Small intestine (tissue), 7 donors: ENCODE data around the gene SLC4A1AP. TPM values are rescaled to one million over a fixed set of nuclear protein-coding genes. Genes with fewer than 3 reads are reported as not detected.
A peak's percentile ranks its signal among the peaks of the same experiment; 100 is the strongest.

Experiments used
- DNase-seq, 2 donors: peaks; one replicate each; pipeline versions ENCODE4 v3.0.0 to v3.0.0-alpha.2; 2013
- FAIRE-seq: peaks from 2 replicates; lab custom pipeline; 2012; peaks lifted over from hg19 to GRCh38; lab: Jason Lieb, UNC
- H3K27ac ChIP-seq, 3 donors: one replicate each; pipeline ENCODE4 v1.5.1; 2013; ENCODE audit warnings: low read length in 2 of 3, mild to moderate bottlenecking in 2 of 3, control low read depth in 1 of 3, inconsistent platforms in 1 of 3, low read depth in 1 of 3, moderate library complexity in 1 of 3
- H3K27me3 ChIP-seq, 3 donors: one replicate each; pipeline ENCODE4 v1.6.1; 2013; ENCODE audit warnings: low read length in 3 of 3, inconsistent platforms in 1 of 3; ENCODE audit not compliant: control insufficient read depth in 3 of 3, insufficient read depth in 3 of 3
- H3K36me3 ChIP-seq, 3 donors: one replicate each; pipeline ENCODE4 v1.6.1; 2013; ENCODE audit warnings: low read length in 3 of 3, inconsistent platforms in 1 of 3, low read depth in 1 of 3, mild to moderate bottlenecking in 1 of 3, moderate library complexity in 1 of 3; ENCODE audit not compliant: control insufficient read depth in 3 of 3, insufficient read depth in 2 of 3
- H3K4me1 ChIP-seq, 3 donors: one replicate each; pipeline ENCODE4 v1.6.1; 2013; ENCODE audit warnings: low read length in 2 of 3, inconsistent platforms in 1 of 3, low read depth in 1 of 3, mild to moderate bottlenecking in 1 of 3, moderate library complexity in 1 of 3; ENCODE audit not compliant: control insufficient read depth in 3 of 3, insufficient read depth in 2 of 3
- H3K4me3 ChIP-seq, 3 donors: one replicate each; pipeline ENCODE4 v1.5.1; 2013; ENCODE audit warnings: low read length in 3 of 3, control low read depth in 1 of 3, inconsistent platforms in 1 of 3, low read depth in 1 of 3, mild to moderate bottlenecking in 1 of 3, moderate library complexity in 1 of 3
- H3K9me3 ChIP-seq, 2 donors: one replicate each; pipeline ENCODE4 v1.6.1; 2013; ENCODE audit warnings: low read depth in 1 of 2, low read length in 1 of 2; ENCODE audit not compliant: control insufficient read depth in 2 of 2, insufficient read depth in 1 of 2
- WGBS, 3 donors: extraction: QIAGEN DNeasy Blood & Tissue Kit; methylation state at CpG; one replicate each; pipeline ENCODE4 v1.1.7; 2013; 5-methylcytosine and 5-hydroxymethylcytosine counted together
- polyA plus RNA-seq, 4 donors: library from polyadenylated mRNA; stranded (reverse) in 3 of 4; unstranded in 1 of 4; fragments of 200-250 nt in 3 of 4; fragments of 120-200 nt in 1 of 4; gene quantifications; one replicate each; pipeline versions ENCODE4 v1.2.1 to v1.2.3, GENCODE V29; 2013
- donor health status: healthy with polysubstance abuse.
- donor health status: control.
- donor health status: control.
- donor health status: Bipolar disorder and iron deficiency.
- donor health status: healthy.

The SLC4A1AP gene
- polyA plus RNA-seq, 4 donors = 11.6 to 23.4 (median 13.7) TPM

GRCh38 chr2:27697660-27698059, 34.0 kb downstream of the SLC4A1AP start:
- Histone ChIP-seq H3K4me1 (peaks cover 0 to 9% (median 0%) of the 10 kb centered on the region in 3 donors), H3K27me3 (no peaks in the 10 kb centered on the region), H3K27ac (no peak overlapping the region), H3K4me3 (no peak overlapping the region), H3K36me3 (peaks cover 6 to 14% (median 8%) of the 10 kb centered on the region in 3 donors), H3K9me3 (no peaks in the 10 kb centered on the region)
- FAIRE-seq (no peak), DNase-seq (no peak)
- WGBS, 3 donors = 69 to 72% (median 72%) methylated on average over 1 of the region's 1 CpG

GRCh38 chr2:27701676-27702075, 38.0 kb downstream of the SLC4A1AP start:
- FAIRE-seq (no peak), DNase-seq (no peak)
- peaks cover 0 to 31% (median 6%) of the 10 kb centered on the region in 3 donors for H3K4me1 ChIP-seq
- no peaks in the 10 kb centered on the region for H3K9me3 ChIP-seq
- H3K4me3 ChIP-seq = no peak overlapping the region
- peaks cover 0 to 4% (median 0%) of the 10 kb centered on the region in 3 donors for H3K36me3 ChIP-seq
- WGBS, 3 donors = 18 to 56% (median 27%) methylated on average over 5 of the region's 5 CpGs
- no peak overlapping the region for H3K27ac ChIP-seq
- no peaks in the 10 kb centered on the region for H3K27me3 ChIP-seq

- H3K9me3 ChIP-seq = no peaks in the 10 kb centered on the region
- H3K4me1 ChIP-seq = peaks cover 0 to 31% (median 6%) of the 10 kb centered on the region in 3 donors
- H3K27ac ChIP-seq = no peak overlapping the region
- no peak for FAIRE-seq
- WGBS, 3 donors = 32 to 61% (median 35%) methylated on average over 1 of the region's 1 CpG
- peaks cover 0 to 4% (median 0%) of the 10 kb centered on the region in 3 donors for H3K36me3 ChIP-seq
- DNase-seq = peak; percentile 59 to 61
- H3K4me3 ChIP-seq = no peak overlapping the region
- no peaks in the 10 kb centered on the region for H3K27me3 ChIP-seq
These were observed 38.6 kb downstream of the SLC4A1AP start for GRCh38 chr2:27702302-27702701.

GRCh38 chr2:27703638-27704341, 40.1 kb downstream of the SLC4A1AP start:
- no peaks in the 10 kb centered on the region for H3K9me3 ChIP-seq
- FAIRE-seq = no peak
- 28 to 29% (median 29%) methylated on average over 9 of the region's 9 CpGs for WGBS, 3 donors

GRCh38 chr2:27704342-27704876, 40.7 kb downstream of the SLC4A1AP start:
- Histone ChIP-seq H3K36me3 (no peaks in the 10 kb centered on the region), H3K4me3 (no peak overlapping the region), H3K9me3 (no peaks in the 10 kb centered on the region), H3K27ac (no peak overlapping the region), H3K27me3 (no peaks in the 10 kb centered on the region), H3K4me1 (peaks cover 0 to 31% (median 6%) of the 10 kb centered on the region in 3 donors)
- DNase-seq = no peak
- no peak for FAIRE-seq
- WGBS, 3 donors = 85 to 87% (median 86%) methylated on average over 5 of the region's 5 CpGs

More at GRCh38 chr2:27703638-27704341, 40.1 kb downstream of the SLC4A1AP start:
- Histone ChIP-seq H3K27ac (no peak overlapping the region), H3K36me3 (peaks cover 0 to 2% (median 0%) of the 10 kb centered on the region in 3 donors), H3K4me1 (peaks cover 0 to 31% (median 6%) of the 10 kb centered on the region in 3 donors), H3K27me3 (no peaks in the 10 kb centered on the region), H3K4me3 (no peak overlapping the region)
- DNase-seq = peak; percentile 84 to 93

GRCh38 chr2:27705851-27706622, 42.3 kb downstream of the SLC4A1AP start:
- Histone ChIP-seq H3K9me3 (no peaks in the 10 kb centered on the region), H3K27me3 (no peaks in the 10 kb centered on the region), H3K4me1 (peaks cover 0 to 31% (median 6%) of the 10 kb centered on the region in 3 donors), H3K27ac (peak overlapping the region in 2 of 3 donors; percentile 37 to 86), H3K36me3 (no peaks in the 10 kb centered on the region), H3K4me3 (no peak overlapping the region)
- WGBS, 3 donors = 4 to 36% (median 21%) methylated on average over 4 of the region's 4 CpGs
- DNase-seq (peak; percentile 75 to 82), FAIRE-seq (no peak)

GRCh38 chr2:27707462-27708256, 44.0 kb downstream of the SLC4A1AP start:
- no peak overlapping the region for H3K4me3 ChIP-seq
- H3K27ac ChIP-seq = no peak overlapping the region
- no peaks in the 10 kb centered on the region for H3K27me3 ChIP-seq
- peaks cover 0 to 24% (median 6%) of the 10 kb centered on the region in 3 donors for H3K4me1 ChIP-seq
- FAIRE-seq (no peak), DNase-seq (no peak)
- 84 to 92% (median 90%) methylated on average over 9 of the region's 9 CpGs for WGBS, 3 donors
- H3K36me3 ChIP-seq = no peaks in the 10 kb centered on the region
- H3K9me3 ChIP-seq = no peaks in the 10 kb centered on the region

- H3K4me3 ChIP-seq = no peak overlapping the region
- FAIRE-seq (no peak), DNase-seq (no peak)
- no peak overlapping the region for H3K27ac ChIP-seq
- no peaks in the 10 kb centered on the region for H3K36me3 ChIP-seq
- no peaks in the 10 kb centered on the region for H3K27me3 ChIP-seq
- peaks cover 0 to 18% (median 6%) of the 10 kb centered on the region in 3 donors for H3K4me1 ChIP-seq
- 92 to 98% (median 94%) methylated on average over 7 of the region's 7 CpGs for WGBS, 3 donors
- no peaks in the 10 kb centered on the region for H3K9me3 ChIP-seq
These were observed 44.6 kb downstream of the SLC4A1AP start for GRCh38 chr2:27708257-27708654.
